Smooth muscle cell (in vitro differentiated cells): ENCODE data around the gene PKIB. TPM values are rescaled to one million over a fixed set of nuclear protein-coding genes. Genes with fewer than 3 reads are reported as not detected.

ENCODE experiments used
- DNase-seq: peaks from one replicate; lab custom pipeline; 2025; ENCODE audit not compliant: unreplicated experiment; lab: John Stamatoyannopoulos, UW
- H2AFZ ChIP-seq: fragments of 200-600 bp; sonication (generic); 2 replicates; pipeline ENCODE4 v1.6.0; 2016; ENCODE audit warnings: antibody characterized with exemption, low read depth, mild to moderate bottlenecking
- H3F3A ChIP-seq: fragments of 200-600 bp; sonication (generic); 2 replicates; pipeline ENCODE4 v1.6.0; 2017; ENCODE audit warnings: antibody characterized with exemption, low read depth
- H3K27ac ChIP-seq: fragments of 200-600 bp; sonication (generic); 2 replicates; pipeline ENCODE4 v1.5.1; 2016; ENCODE audit warnings: low read depth, mild to moderate bottlenecking
- H3K27me3 ChIP-seq: fragments of 200-600 bp; sonication (generic); 2 replicates; pipeline ENCODE4 v1.6.1; 2016; ENCODE audit warnings: low read depth, mild to moderate bottlenecking
- H3K36me3 ChIP-seq: fragments of 200-600 bp; sonication (generic); 2 replicates; pipeline ENCODE4 v1.5.1; 2016; ENCODE audit warnings: low read depth
- H3K4me1 ChIP-seq: fragments of 200-600 bp; sonication (generic); 2 replicates; pipeline ENCODE4 v1.5.1; 2016; ENCODE audit warnings: low read depth
- H3K4me2 ChIP-seq: fragments of 200-600 bp; sonication (generic); 2 replicates; pipeline ENCODE4 v1.6.0; 2016; ENCODE audit warnings: mild to moderate bottlenecking
- H3K4me3 ChIP-seq: fragments of 200-600 bp; sonication (generic); 2 replicates; pipeline ENCODE4 v1.5.1; 2016; ENCODE audit warnings: mild to moderate bottlenecking
- H3K79me2 ChIP-seq: fragments of 200-600 bp; sonication (generic); 2 replicates; pipeline ENCODE4 v1.6.0; 2016; ENCODE audit warnings: low read depth, mild to moderate bottlenecking
- H3K9ac ChIP-seq: fragments of 200-600 bp; sonication (generic); 2 replicates; pipeline ENCODE4 v1.6.0; 2016; ENCODE audit warnings: low read depth
- H3K9me3 ChIP-seq: fragments of 200-600 bp; sonication (generic); replicated peaks from 2 replicates; pipeline ENCODE4 v1.5.1; 2016; ENCODE audit warnings: low read depth
- H4K20me1 ChIP-seq: fragments of 200-600 bp; sonication (generic); 2 replicates; pipeline ENCODE4 v1.6.0; 2016; ENCODE audit warnings: low read depth
- CTCF ChIP-seq: fragments of 200-600 bp; sonication (generic); IDR thresholded peaks from 2 replicates; pipeline ENCODE4 v1.5.1; 2017; ENCODE audit warnings: borderline replicate concordance, mild to moderate bottlenecking, antibody characterized with exemption; ENCODE audit not compliant: insufficient read depth, poor library complexity, severe bottlenecking
- WGBS: methylation state at CpG from one replicate; pipeline ENCODE4 v1.1.7; 2016; ENCODE audit warnings: low lambda C conversion rate; 5-methylcytosine and 5-hydroxymethylcytosine counted together
- polyA plus RNA-seq: library from polyadenylated mRNA; unstranded; fragments of >200 nt; fragmentation: Nextera tagmentation; extraction: Ambion mirVana; gene quantifications from 2 replicates; pipeline ENCODE4 v1.2.1, GENCODE V29; 2016
- total RNA-seq: library from RNA; depleted of rRNA; stranded (reverse); fragments of >200 nt; gene quantifications from 2 replicates; pipeline ENCODE4 v1.2.3, GENCODE V29; 2014

Gene PKIB
- total RNA-seq (82.6 and 89.1 TPM in 2 replicates), polyA plus RNA-seq (58.2 and 65.6 TPM in 2 replicates)

- H3K4me2 ChIP-seq, result peak within 1 kb of the TSS; percentile 84
- no peaks in the 10 kb centered on the region for H3K9me3 ChIP-seq
- H2AFZ ChIP-seq, result no peak within 1 kb of the TSS
- H3K79me2 ChIP-seq, result no peaks in the 10 kb centered on the region
- peak within 1 kb of the TSS; percentile 32 for H3K27ac ChIP-seq
- peak; percentile 19 for DNase-seq
- no peak for TF ChIP-seq CTCF
- no peaks in the 10 kb centered on the region for H3F3A ChIP-seq
- H3K27me3 ChIP-seq, result no peaks in the 10 kb centered on the region
- WGBS, result 39% methylated on average over 65 of the region's 66 CpGs
- H3K4me3 ChIP-seq, result peak within 1 kb of the TSS; percentile 56
- H4K20me1 ChIP-seq, result peaks cover 27% of the 10 kb centered on the region
- H3K9ac ChIP-seq, result peak within 1 kb of the TSS; percentile 38
- no peaks in the 10 kb centered on the region for H3K36me3 ChIP-seq
- H3K4me1 ChIP-seq, result no peaks in the 10 kb centered on the region
Observed at GRCh38 chr6:122609881-122610689, at the start of gene PKIB. PKIB (plus strand) TSS chr6:122610405; CDS start chr6:122717795, 107,390 bp downstream.

- H3F3A ChIP-seq, result no peaks in the 10 kb centered on the region
- H3K36me3 ChIP-seq, result no peaks in the 10 kb centered on the region
- no peaks in the 10 kb centered on the region for H3K9me3 ChIP-seq
- H2AFZ ChIP-seq, result no peak overlapping the region
- H3K27ac ChIP-seq, result no peak overlapping the region
- peaks cover 76% of the 10 kb centered on the region for H3K79me2 ChIP-seq
- peaks cover 46% of the 10 kb centered on the region for H4K20me1 ChIP-seq
- no peaks in the 10 kb centered on the region for H3K4me1 ChIP-seq
- WGBS, result 93% methylated on average over 8 of the region's 8 CpGs
- TF ChIP-seq CTCF, result no peak
- no peaks in the 10 kb centered on the region for H3K27me3 ChIP-seq
- no peak overlapping the region for H3K4me3 ChIP-seq
- no peak for DNase-seq
- no peak overlapping the region for H3K9ac ChIP-seq
- no peak overlapping the region for H3K4me2 ChIP-seq
Observed at GRCh38 chr6:122563364-122564052, 46.7 kb upstream of the PKIB start.

GRCh38 chr6:122564230-122564629 lies 46.0 kb upstream of the PKIB start:
- no peaks in the 10 kb centered on the region for H3K4me1 ChIP-seq
- no peaks in the 10 kb centered on the region for H3K27me3 ChIP-seq
- no peak overlapping the region for H3K9ac ChIP-seq
- H3K27ac ChIP-seq, result no peak overlapping the region
- H3F3A ChIP-seq, result no peaks in the 10 kb centered on the region
- H3K79me2 ChIP-seq, result peaks cover 69% of the 10 kb centered on the region
- no peak overlapping the region for H3K4me2 ChIP-seq
- no peak overlapping the region for H2AFZ ChIP-seq
- no peak for TF ChIP-seq CTCF
- no peaks in the 10 kb centered on the region for H3K36me3 ChIP-seq
- peaks cover 50% of the 10 kb centered on the region for H4K20me1 ChIP-seq
- no peak for DNase-seq
- H3K4me3 ChIP-seq, result no peak overlapping the region
- 87% methylated on average over 3 of the region's 3 CpGs for WGBS
- no peaks in the 10 kb centered on the region for H3K9me3 ChIP-seq
